CD4-positive, CD25-positive, alpha-beta regulatory T cell (primary cell): Measurements from ENCODE around the gene GSTA3. TPM values are rescaled to one million over a fixed set of nuclear protein-coding genes. Genes with fewer than 3 reads are reported as not detected.
"Not testable (repeated sequence)": the region's sequence is repeated elsewhere in the genome, so short reads cannot be mapped to it uniquely, and the experiment has no call there.

Source experiments
- ATAC-seq, 2 donors: fragments of 150-1000 bp; cut with Tn5 transposase; one replicate each; pipeline ENCODE4 v1.10.0; 2021; ENCODE audit warnings: low read depth in 2 of 2, moderate number of reproducible peaks in 2 of 2, moderate library complexity in 1 of 2
- DNase-seq, 3 donors: peaks; one replicate each; pipeline versions ENCODE4 v3.0.0 to v3.0.0-alpha.2; 2012 to 2022; ENCODE audit warnings: mixed read lengths in 1 of 3
- H3K27ac ChIP-seq: one replicate; pipeline ENCODE4 v1.7.0; 2013; ENCODE audit warnings: mild to moderate bottlenecking, low read length; ENCODE audit not compliant: insufficient read depth, poor library complexity, severe bottlenecking
- H3K27me3 ChIP-seq: one replicate; pipeline ENCODE4 v1.7.0; 2013; ENCODE audit warnings: low read length; ENCODE audit not compliant: control insufficient read depth, insufficient read depth
- H3K36me3 ChIP-seq: one replicate; pipeline ENCODE4 v1.7.0; 2013; ENCODE audit warnings: mild to moderate bottlenecking, low read length, moderate library complexity; ENCODE audit not compliant: control insufficient read depth, insufficient read depth
- H3K4me1 ChIP-seq: 2 replicates; pipeline ENCODE4 v1.7.0; 2013; ENCODE audit warnings: mild to moderate bottlenecking, low read length; ENCODE audit not compliant: insufficient read depth, control insufficient read depth, poor library complexity, severe bottlenecking
- H3K4me3 ChIP-seq: one replicate; pipeline ENCODE4 v1.7.0; 2013; ENCODE audit warnings: low read depth, mild to moderate bottlenecking, low read length, moderate library complexity
- H3K9me3 ChIP-seq, 2 experiments: 1 replicate in 1 of 2; 2 replicates in 1 of 2; pipeline ENCODE4 v1.7.0; 2013; ENCODE audit warnings: low read length in 2 of 2, mild to moderate bottlenecking in 1 of 2, moderate library complexity in 1 of 2; ENCODE audit not compliant: control insufficient read depth in 2 of 2
- H3K27ac Mint-ChIP-seq, 3 donors: one replicate each; pipeline ENCODE4 v1.8.0; 2020 to 2022; ENCODE audit warnings: mild to moderate bottlenecking in 3 of 3, mixed read lengths in 3 of 3, moderate library complexity in 2 of 3
- H3K27me3 Mint-ChIP-seq: one replicate; pipeline ENCODE4 v1.8.0; 2022; ENCODE audit warnings: mild to moderate bottlenecking, mixed read lengths
- H3K36me3 Mint-ChIP-seq: one replicate; pipeline ENCODE4 v1.8.0; 2020; ENCODE audit warnings: mixed read lengths
- H3K4me1 Mint-ChIP-seq, 4 donors: one replicate each; pipeline ENCODE4 v1.8.0; 2020 to 2022; ENCODE audit warnings: mixed read lengths in 4 of 4, mild to moderate bottlenecking in 1 of 4
- H3K4me3 Mint-ChIP-seq, 4 donors: one replicate each; pipeline ENCODE4 v1.8.0; 2020 to 2022; ENCODE audit warnings: mild to moderate bottlenecking in 4 of 4, mixed read lengths in 4 of 4, moderate library complexity in 3 of 4
- H3K9me3 Mint-ChIP-seq, 7 donors: one replicate each; pipeline ENCODE4 v1.8.0; 2020 to 2022; ENCODE audit warnings: mixed read lengths in 7 of 7, mild to moderate bottlenecking in 3 of 7, moderate library complexity in 2 of 7
- polyA plus RNA-seq, 4 donors: library from polyadenylated mRNA; unstranded; fragments of 300-500 nt; fragmentation: Illumina TruSeq; gene quantifications; one replicate each; pipeline ENCODE4 v1.2.3, GENCODE V29; 2021
- total RNA-seq: library from RNA; stranded (reverse); gene quantifications from one replicate; pipeline ENCODE4 v1.2.3, GENCODE V29; 2022

Gene GSTA3
- total and polyA plus RNA-seq, 5 donors from 2014 or later, result not detected

DNA sequence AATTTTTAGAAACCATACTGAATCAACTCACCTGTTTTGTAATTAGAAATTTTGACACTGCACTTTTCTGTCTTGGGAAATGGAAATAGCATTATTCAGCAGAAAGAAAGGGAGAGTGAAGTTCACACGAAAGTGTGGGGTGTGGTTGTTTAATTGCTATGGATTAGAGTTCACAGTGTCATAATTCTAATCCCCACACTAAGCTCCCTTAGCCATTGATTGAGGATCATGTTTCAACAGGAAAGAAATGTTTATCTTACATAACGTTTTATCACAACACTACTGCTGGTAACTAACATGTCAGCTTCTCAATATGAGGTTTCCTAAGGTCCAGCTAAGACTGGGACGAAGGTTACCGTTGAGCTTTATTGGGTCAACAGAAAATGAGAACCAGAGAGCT is 37.5 kb downstream of the GSTA3 start:
- H3K4me3 ChIP-seq, result no peak overlapping the region
- no peaks in the 10 kb centered on the region for H3K9me3 ChIP-seq
- H3K4me1 ChIP-seq, result no peaks in the 10 kb centered on the region
- no peaks in the 10 kb centered on the region for H3K27me3 ChIP-seq
- no peak for DNase-seq
- H3K27ac ChIP-seq, result no peak overlapping the region
- ATAC-seq, result no peak
- H3K9me3 Mint-ChIP-seq, result no peaks in the 10 kb centered on the region
- no peaks in the 10 kb centered on the region for H3K36me3 ChIP-seq
- H3K27ac Mint-ChIP-seq, result no peak overlapping the region
- H3K36me3 Mint-ChIP-seq, result no peaks in the 10 kb centered on the region
- no peak overlapping the region for H3K4me3 Mint-ChIP-seq
- peaks cover 14% of the 10 kb centered on the region for H3K27me3 Mint-ChIP-seq
- no peaks in the 10 kb centered on the region for H3K4me1 Mint-ChIP-seq

DNA sequence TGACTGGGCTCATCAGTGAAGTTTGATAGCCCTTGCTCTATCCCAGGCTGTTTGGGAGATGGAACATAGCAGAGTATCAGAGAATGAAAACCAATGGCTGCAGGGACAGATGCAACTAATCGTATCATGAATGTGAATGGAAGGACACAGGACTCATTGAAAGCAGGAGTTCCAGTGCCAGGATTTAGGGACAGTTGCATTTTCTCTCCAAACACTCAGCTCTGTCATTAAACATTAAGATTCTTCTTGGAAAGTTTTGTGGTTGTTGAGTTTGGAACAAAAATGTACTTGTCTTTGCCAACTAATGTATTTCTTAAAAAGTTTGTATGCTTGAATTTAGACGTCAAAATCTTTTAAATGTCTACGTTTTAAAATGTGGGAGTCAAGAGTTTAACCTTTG is 37.9 kb downstream of the GSTA3 start:
- no peaks in the 10 kb centered on the region for H3K9me3 ChIP-seq
- H3K36me3 ChIP-seq, result no peaks in the 10 kb centered on the region
- no peak overlapping the region for H3K27ac ChIP-seq
- Mint-ChIP-seq H3K9me3 (no peaks in the 10 kb centered on the region), H3K4me3 (no peak overlapping the region), H3K27ac (no peak overlapping the region), H3K27me3 (peaks cover 14% of the 10 kb centered on the region), H3K4me1 (no peaks in the 10 kb centered on the region), H3K36me3 (no peaks in the 10 kb centered on the region)
- no peak for DNase-seq
- H3K27me3 ChIP-seq, result no peaks in the 10 kb centered on the region
- no peak for ATAC-seq
- H3K4me1 ChIP-seq, result no peaks in the 10 kb centered on the region
- no peak overlapping the region for H3K4me3 ChIP-seq

DNA sequence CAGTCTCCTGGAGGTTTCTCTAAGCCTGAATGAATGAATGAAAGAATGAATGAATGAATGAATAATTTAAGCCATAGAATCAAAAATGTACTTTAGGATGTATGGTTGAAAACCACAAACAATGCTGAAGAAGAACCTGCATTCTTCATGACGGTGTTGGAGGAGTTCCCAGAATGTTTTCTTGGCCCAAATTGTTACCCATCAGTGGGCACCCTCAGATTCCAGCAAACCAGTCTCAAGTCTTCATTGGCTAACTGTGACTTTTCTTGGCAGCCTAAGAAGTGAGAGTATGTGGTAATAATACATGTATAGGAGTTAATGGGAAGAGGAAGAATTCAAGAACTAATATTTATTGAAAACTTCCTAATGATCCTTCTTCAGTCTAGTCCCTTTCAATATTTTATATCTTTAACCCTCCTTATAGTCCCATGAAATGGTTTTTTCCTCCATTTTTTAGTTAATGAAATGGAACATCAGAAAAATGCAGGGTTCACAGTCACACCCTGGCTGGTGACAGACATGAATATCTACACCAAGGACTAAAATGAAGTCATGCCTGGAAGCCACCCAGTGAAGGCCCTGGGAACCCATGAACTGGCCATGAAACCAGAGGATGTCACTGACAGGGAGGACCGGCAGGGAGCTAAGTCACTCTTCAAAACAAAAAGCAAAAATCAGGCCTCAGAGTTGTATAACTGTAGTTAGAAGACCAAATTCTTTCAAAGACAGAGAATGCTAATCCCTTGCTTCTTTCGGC is 39.0 kb downstream of the GSTA3 start:
- not testable (repeated sequence) for H3K27ac ChIP-seq, H3K9me3 Mint-ChIP-seq, H3K4me1 ChIP-seq, DNase-seq, H3K9me3 ChIP-seq, H3K36me3 Mint-ChIP-seq, H3K4me1 Mint-ChIP-seq, ATAC-seq, H3K27ac Mint-ChIP-seq, H3K36me3 ChIP-seq, H3K4me3 ChIP-seq, H3K4me3 Mint-ChIP-seq, H3K27me3 ChIP-seq
- H3K27me3 Mint-ChIP-seq, result peaks cover 14% of the 10 kb centered on the region

DNA sequence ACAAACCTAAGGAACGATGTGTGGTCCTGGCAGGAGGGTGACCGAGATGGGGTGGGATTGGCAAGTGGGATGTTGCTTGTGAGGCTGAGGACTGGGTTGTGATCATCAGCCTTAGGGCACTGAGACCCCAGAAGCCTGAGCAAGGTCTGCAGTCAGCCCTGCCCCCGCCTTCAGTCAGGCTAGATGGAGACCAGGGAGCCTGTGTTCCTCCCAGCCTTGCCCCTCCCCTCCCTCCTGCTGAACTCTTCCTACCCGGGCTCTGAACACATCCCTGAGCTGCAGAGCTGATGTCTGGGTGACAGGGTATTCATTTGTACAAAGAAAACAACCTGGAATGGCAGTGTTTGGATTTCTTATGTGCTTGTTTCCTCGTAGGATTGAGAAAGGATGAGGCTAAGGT is 40.6 kb downstream of the GSTA3 start:
- peaks cover 18% of the 10 kb centered on the region for H3K27me3 Mint-ChIP-seq
- not testable (repeated sequence) for H3K36me3 Mint-ChIP-seq, H3K36me3 ChIP-seq, H3K4me3 Mint-ChIP-seq, H3K27me3 ChIP-seq, ATAC-seq, H3K9me3 ChIP-seq, H3K4me1 Mint-ChIP-seq, H3K9me3 Mint-ChIP-seq, H3K27ac ChIP-seq, H3K4me3 ChIP-seq, H3K27ac Mint-ChIP-seq, DNase-seq, H3K4me1 ChIP-seq

DNA sequence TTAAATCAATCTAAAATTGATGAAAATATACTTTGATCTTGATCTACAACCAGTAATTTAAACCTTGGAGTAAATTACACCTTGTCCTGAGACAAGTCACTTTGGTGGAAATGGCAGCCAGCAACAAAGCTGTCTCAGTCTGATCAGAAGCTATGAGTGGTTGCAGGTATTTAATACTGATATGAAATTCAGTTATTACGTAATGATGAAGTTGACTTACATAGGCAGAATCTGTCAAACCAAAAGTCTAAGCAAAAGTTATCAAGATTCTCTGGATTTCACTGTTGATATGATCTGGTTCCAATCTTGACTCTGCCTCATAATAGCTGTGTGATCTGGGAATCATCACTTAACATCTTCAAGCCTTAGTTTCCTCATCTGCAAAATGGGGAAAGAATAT is 41.3 kb downstream of the GSTA3 start:
- ATAC-seq, result no peak
- Mint-ChIP-seq H3K4me3 (no peak overlapping the region), H3K36me3 (no peaks in the 10 kb centered on the region), H3K4me1 (no peaks in the 10 kb centered on the region), H3K9me3 (peaks cover 0 to 3% (median 0%) of the 10 kb centered on the region in 7 donors), H3K27me3 (peaks cover 12% of the 10 kb centered on the region), H3K27ac (no peak overlapping the region)
- no peaks in the 10 kb centered on the region for H3K27me3 ChIP-seq
- no peak overlapping the region for H3K4me3 ChIP-seq
- no peaks in the 10 kb centered on the region for H3K4me1 ChIP-seq
- DNase-seq, result no peak
- H3K9me3 ChIP-seq, result no peaks in the 10 kb centered on the region
- no peaks in the 10 kb centered on the region for H3K36me3 ChIP-seq
- H3K27ac ChIP-seq, result no peak overlapping the region

DNA sequence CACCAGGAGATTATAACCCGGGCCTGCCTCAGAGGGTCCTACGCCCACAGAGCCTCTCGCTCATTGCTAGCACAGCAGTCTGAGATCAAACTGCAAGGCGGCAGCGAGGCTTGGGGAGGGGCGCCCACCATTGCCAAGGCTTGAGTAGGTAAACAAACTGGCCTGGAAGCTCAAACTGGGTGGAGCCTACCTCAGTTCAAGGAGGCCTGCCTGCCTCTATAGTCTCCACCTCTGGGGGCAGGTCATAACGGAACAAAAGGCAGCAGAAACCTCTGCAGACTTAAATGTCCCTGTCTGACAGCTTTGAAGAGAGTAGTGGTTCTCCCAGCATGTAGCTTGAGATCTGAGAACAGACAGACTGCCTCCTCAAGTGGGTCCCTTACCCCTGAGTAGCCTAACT is 48.3 kb downstream of the GSTA3 start:
- not testable (repeated sequence) for H3K27ac Mint-ChIP-seq, H3K9me3 ChIP-seq, H3K36me3 Mint-ChIP-seq, H3K36me3 ChIP-seq, H3K27me3 ChIP-seq, ATAC-seq, DNase-seq, H3K4me1 ChIP-seq, H3K27ac ChIP-seq, H3K4me3 Mint-ChIP-seq, H3K9me3 Mint-ChIP-seq, H3K4me1 Mint-ChIP-seq, H3K4me3 ChIP-seq
- H3K27me3 Mint-ChIP-seq, result peaks cover 13% of the 10 kb centered on the region

DNA sequence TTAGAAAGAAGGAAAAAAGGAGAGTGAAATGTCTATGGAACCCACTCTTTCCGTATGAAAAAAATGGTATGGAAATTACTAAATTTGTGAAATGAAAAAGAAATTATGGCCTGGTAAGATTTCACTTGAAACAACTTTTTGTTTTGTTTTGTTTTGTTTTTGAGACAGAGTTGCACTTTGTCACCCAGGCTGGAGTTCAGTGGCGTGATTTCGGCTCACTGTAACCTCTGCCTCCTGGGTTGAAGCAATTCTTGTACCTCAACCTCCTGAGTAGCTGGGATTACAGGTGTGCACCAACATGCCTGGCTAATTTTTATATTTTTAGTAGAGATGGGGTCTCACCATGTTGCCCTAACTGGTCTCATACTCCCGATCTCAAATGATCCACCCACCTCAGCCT is 51.1 kb downstream of the GSTA3 start:
- no peak for DNase-seq
- Histone ChIP-seq H3K27ac (no peak overlapping the region), H3K36me3 (no peaks in the 10 kb centered on the region), H3K27me3 (peaks cover 5% of the 10 kb centered on the region), H3K4me3 (no peak overlapping the region), H3K9me3 (no peaks in the 10 kb centered on the region), H3K4me1 (no peaks in the 10 kb centered on the region)
- Mint-ChIP-seq H3K4me3 (no peak overlapping the region), H3K27ac (no peak overlapping the region), H3K36me3 (no peaks in the 10 kb centered on the region), H3K4me1 (peaks cover 0 to 2% (median 0%) of the 10 kb centered on the region in 4 donors), H3K9me3 (peaks cover 0 to 5% (median 0%) of the 10 kb centered on the region in 7 donors), H3K27me3 (peaks cover 22% of the 10 kb centered on the region)
- no peak for ATAC-seq

DNA sequence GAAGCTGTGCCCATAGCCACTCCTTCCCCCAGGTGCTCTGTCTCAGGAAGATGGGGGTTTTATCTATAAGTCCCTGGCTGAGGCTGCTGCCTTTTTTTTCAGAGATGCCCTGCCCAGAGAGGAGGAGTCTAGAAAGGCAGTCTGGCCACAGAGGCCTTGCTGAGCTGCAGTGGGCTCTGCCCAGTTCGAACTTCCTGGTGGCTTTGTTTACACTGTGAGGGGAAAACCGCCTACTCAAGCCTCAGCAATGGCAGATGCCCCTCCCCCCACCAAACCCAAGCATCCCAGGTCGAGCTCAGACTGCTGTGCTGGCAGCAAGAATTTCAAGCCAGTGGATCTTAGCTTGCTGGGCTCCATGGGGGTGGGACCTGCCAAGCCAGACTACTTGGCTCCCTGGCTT is 53.4 kb downstream of the GSTA3 start:
- H3K9me3 Mint-ChIP-seq, H3K27ac ChIP-seq: not testable (repeated sequence)

More for the DNA sequence above, 53.4 kb downstream of the GSTA3 start:
- H3K27ac Mint-ChIP-seq, H3K4me1 Mint-ChIP-seq, H3K4me1 ChIP-seq, H3K36me3 ChIP-seq, H3K27me3 ChIP-seq, H3K36me3 Mint-ChIP-seq, H3K9me3 ChIP-seq, ATAC-seq, H3K4me3 ChIP-seq, H3K4me3 Mint-ChIP-seq, DNase-seq: not testable (repeated sequence)
- H3K27me3 Mint-ChIP-seq, result peaks cover 40% of the 10 kb centered on the region
